HepG2 (cell line): ENCODE measurements around the gene OR13A1. TPM values are rescaled to one million over a fixed set of nuclear protein-coding genes. Genes with fewer than 3 reads are reported as not detected.

Source experiments
- ATAC-seq: fragments of 200-7000 bp; cut with Tn5 transposase; 3 replicates; pipeline ENCODE4 v1.9.1; 2020; ENCODE audit warnings: mild to moderate bottlenecking, moderate library complexity
- BruUV-seq: library from RNA; stranded (reverse); fragments of 400-500 nt; replicated peaks from 2 replicates; lab custom pipeline; 2021; lab: Mats Ljungman, UMichigan
- CTCF ChIA-PET: fragments of 300-600 bp; formaldehyde crosslinking; extraction: SDS; loops from one replicate; lab custom pipeline; 2021; ENCODE audit warnings: low total read pairs, inconsistent platforms, low intra/inter-chr PET ratio; lab: Yijun Ruan, JAX
- POLR2A ChIA-PET: fragments of 350-600 bp; sonication (Branson Sonifier 250); formaldehyde crosslinking; loops from one replicate; lab custom pipeline; 2020; ENCODE audit warnings: antibody characterized with exemption, inconsistent platforms; lab: Yijun Ruan, JAX
- DNase-seq: peaks from one replicate; pipeline ENCODE4 v3.0.0-alpha.2; 2015; ENCODE audit warnings: low spot score
- FAIRE-seq: peaks from 3 replicates; lab custom pipeline; 2011; peaks lifted over from hg19 to GRCh38; lab: Jason Lieb, UNC
- H2AFZ ChIP-seq: one replicate; pipeline ENCODE4 v1.6.1; 2011; ENCODE audit warnings: low read length, inconsistent platforms
- H3K27ac ChIP-seq: fragments of 300-600 bp; 3 replicates; pipeline ENCODE4 v1.8.0; 2011; ENCODE audit warnings: mixed run types, mild to moderate bottlenecking, mixed read lengths, low read length, inconsistent platforms; ENCODE audit not compliant: insufficient read depth; ENCODE audit errors: extremely low read length
- H3K27me3 ChIP-seq, 2 experiments: fragments of 200-600 bp in 1 of 2; 2 replicates in 1 of 2; 3 replicates in 1 of 2; pipeline versions ENCODE4 v1.6.0 to v1.8.0; 2011; ENCODE audit warnings: low read length in 2 of 2, mild to moderate bottlenecking in 2 of 2, moderate library complexity in 2 of 2, inconsistent platforms in 1 of 2; ENCODE audit not compliant: insufficient read depth in 2 of 2, control insufficient read depth in 1 of 2
- H3K36me3 ChIP-seq, 2 experiments: fragments of 200-600 bp in 1 of 2; replicated peaks in 1 of 2; 2 replicates in 1 of 2; 3 replicates in 1 of 2; pipeline versions ENCODE4 v1.5.1 to v1.8.0; 2011; ENCODE audit warnings: low read length in 2 of 2, inconsistent platforms in 1 of 2; ENCODE audit not compliant: insufficient read depth in 2 of 2, control insufficient read depth in 1 of 2
- H3K4me1 ChIP-seq: 2 replicates; pipeline ENCODE4 v1.5.1; 2012; ENCODE audit warnings: low read length, inconsistent platforms; ENCODE audit not compliant: insufficient read depth
- H3K4me2 ChIP-seq: 2 replicates; pipeline ENCODE4 v1.6.0; 2011; ENCODE audit warnings: low read depth, low read length, inconsistent platforms
- H3K4me3 ChIP-seq, 3 experiments: fragments of 200-600 bp in 1 of 3; sonication (generic), shearing (Covaris generic) in 1 of 3; replicated peaks in 1 of 3; 2 replicates each; pipeline ENCODE4 v1.5.1; 2011 to 2016; ENCODE audit warnings: low read length in 3 of 3, inconsistent platforms in 2 of 3, low read depth in 2 of 3, mild to moderate bottlenecking in 2 of 3, control low read depth in 1 of 3, mixed read lengths in 1 of 3; ENCODE audit not compliant: insufficient read depth in 1 of 3
- H3K79me2 ChIP-seq: one replicate; pipeline ENCODE4 v1.6.1; 2011; ENCODE audit warnings: low read length, inconsistent platforms; ENCODE audit not compliant: insufficient read depth
- H3K9ac ChIP-seq: 2 replicates; pipeline ENCODE4 v1.6.0; 2011; ENCODE audit warnings: mild to moderate bottlenecking, low read depth, low read length, inconsistent platforms; ENCODE audit not compliant: insufficient read depth
- H3K9me3 ChIP-seq: 2 replicates; pipeline ENCODE4 v1.5.1; 2012; ENCODE audit warnings: mild to moderate bottlenecking, low read length
- H4K20me1 ChIP-seq: 2 replicates; pipeline ENCODE4 v1.6.0; 2011; ENCODE audit warnings: inconsistent platforms, mild to moderate bottlenecking, low read length, moderate library complexity; ENCODE audit not compliant: insufficient read depth
- E2F5 ChIP-seq: sonication (generic); formaldehyde crosslinking; conservative IDR thresholded peaks from 2 replicates; pipeline ENCODE4 v1.4.0; 2020; ENCODE audit warnings: missing genetic modification reagents
- IRF9 ChIP-seq: sonication (generic); formaldehyde crosslinking; IDR thresholded peaks from 2 replicates; pipeline ENCODE4 v1.8.0; 2022; ENCODE audit warnings: missing genetic modification reagents, mild to moderate bottlenecking, borderline replicate concordance
- KDM3A ChIP-seq: IDR thresholded peaks from 2 replicates; pipeline ENCODE4 v1.6.1; 2018; ENCODE audit warnings: low read depth, missing compliant biosample characterization
- MYC ChIP-seq: sonication (generic); formaldehyde crosslinking; IDR thresholded peaks from 2 replicates; pipeline ENCODE4 v1.9.0; 2021; ENCODE audit warnings: missing genetic modification reagents, borderline replicate concordance
- PPARG ChIP-seq: conservative IDR thresholded peaks from 2 replicates; pipeline ENCODE4 v1.6.1; 2016; ENCODE audit warnings: missing biosample characterization, missing genetic modification reagents
- SNAPC2 ChIP-seq: sonication (generic); formaldehyde crosslinking; IDR thresholded peaks from 2 replicates; pipeline ENCODE4 v1.8.1; 2022; ENCODE audit warnings: mild to moderate bottlenecking, missing genetic modification reagents
- SP1 ChIP-seq, 2 experiments: fragments of 450-650 bp in 1 of 2; sonication (generic) in 1 of 2; formaldehyde crosslinking in 1 of 2; IDR thresholded peaks; 2 replicates each; pipeline versions ENCODE4 v1.4.0 to v1.6.1; 2016 to 2020; ENCODE audit warnings: missing genetic modification reagents in 1 of 2
- SPEN ChIP-seq: sonication (generic); formaldehyde crosslinking; IDR thresholded peaks from 2 replicates; pipeline ENCODE4 v1.5.1; 2020; ENCODE audit warnings: low read depth, mild to moderate bottlenecking, missing genetic modification reagents
- TBX2 ChIP-seq: sonication (generic); formaldehyde crosslinking; IDR thresholded peaks from 2 replicates; pipeline ENCODE4 v1.5.0; 2020; ENCODE audit warnings: missing genetic modification reagents, mild to moderate bottlenecking, borderline replicate concordance
- ZBTB10 ChIP-seq: sonication (generic); formaldehyde crosslinking; IDR thresholded peaks from 2 replicates; pipeline ENCODE4 v1.4.0; 2020; ENCODE audit warnings: missing genetic modification reagents, borderline replicate concordance
- ZBTB44 ChIP-seq: sonication (generic); formaldehyde crosslinking; IDR thresholded peaks from 2 replicates; pipeline ENCODE4 v1.4.0; 2020; ENCODE audit warnings: missing genetic modification reagents
- ZNF274 ChIP-seq: sonication (generic); formaldehyde crosslinking; IDR thresholded peaks from 2 replicates; pipeline ENCODE4 v1.5.1; 2020; ENCODE audit warnings: mild to moderate bottlenecking, missing genetic modification reagents
- ZNF362 ChIP-seq: sonication (generic); formaldehyde crosslinking; IDR thresholded peaks from 2 replicates; pipeline ENCODE4 v1.4.0; 2020; ENCODE audit warnings: missing genetic modification reagents, mild to moderate bottlenecking, borderline replicate concordance
- ZNF570 ChIP-seq: sonication (generic); formaldehyde crosslinking; IDR thresholded peaks from 2 replicates; pipeline ENCODE4 v1.4.0; 2020; ENCODE audit warnings: mild to moderate bottlenecking, missing genetic modification reagents, borderline replicate concordance
- ZNF703 ChIP-seq: sonication (generic); formaldehyde crosslinking; IDR thresholded peaks from 2 replicates; pipeline ENCODE4 v1.5.1; 2020; ENCODE audit warnings: missing genetic modification reagents, mild to moderate bottlenecking, moderate library complexity, borderline replicate concordance
- ZSCAN30 ChIP-seq: sonication (generic); formaldehyde crosslinking; IDR thresholded peaks from 2 replicates; pipeline ENCODE4 v1.5.0; 2020; ENCODE audit warnings: mild to moderate bottlenecking, missing genetic modification reagents
- WGBS: methylation state at CpG from one replicate; pipeline ENCODE4 v1.1.6; 2017; ENCODE audit warnings: low lambda C conversion rate; 5-methylcytosine and 5-hydroxymethylcytosine counted together
- in situ Hi-C: cut with HindIII; loops from 2 replicates; pipeline ENCODE4 v1.10.0; 2017; ENCODE audit warnings: low pct_unique_long_range_greater_than_20kb; ENCODE audit not compliant: extremely low pct_ligation_motif_present
- intact Hi-C: fragments of 100-400 bp; cut with micrococcal nuclease; formaldehyde crosslinking; loops from one replicate; pipeline ENCODE4 v1.10.0; 2022; ENCODE audit not compliant: unreplicated experiment
- polyA plus RNA-seq, 8 experiments: library from polyadenylated mRNA; depleted of rRNA in 3 of 8; stranded (reverse) in 7 of 8; unstranded in 1 of 8; fragments of >200 nt; fragmentation: Illumina TruSeq in 4 of 8; extraction: Trizol in 4 of 8; gene quantifications; 2 replicates each; pipeline versions ENCODE4 v1.2.1 to v1.2.3, GENCODE V29; 2011 to 2016; ENCODE audit warnings: low read depth in 4 of 8, missing spikeins in 1 of 8, mixed read lengths in 1 of 8; ENCODE audit not compliant: insufficient read depth in 1 of 8
- total RNA-seq, 5 experiments: library from RNA; depleted of rRNA; stranded (reverse); fragments of >200 nt; fragmentation: Illumina TruSeq; extraction: Trizol; gene quantifications; 2 replicates each; pipeline ENCODE4 v1.2.3, GENCODE V29; 2016; ENCODE audit warnings: low read depth in 1 of 5

Gene OR13A1
- total and polyA plus RNA-seq, 2 of the 13 experiments (the other 11 are each of a cell fraction or from before 2014, with no cell fraction given) = not detected

GRCh38 chr10:45257600-45257999, 57.8 kb downstream of the OR13A1 start:
- no peaks in the 10 kb centered on the region for H3K79me2 ChIP-seq
- CTCF ChIA-PET = no interaction called here
- TF ChIP-seq SNAPC2 (CRISPR knock-in tag) = no peak
- TF ChIP-seq ZBTB10 = no peak
- no peak for TF ChIP-seq SPEN (CRISPR knock-in tag)
- no peak for TF ChIP-seq PPARG
- no peak for TF ChIP-seq ZNF274 (CRISPR knock-in tag)
- TF ChIP-seq ZNF362 (CRISPR knock-in tag) = no peak
- TF ChIP-seq MYC = no peak
- no peak for TF ChIP-seq ZBTB44 (CRISPR knock-in tag)
- no peak for TF ChIP-seq ZNF570 (CRISPR knock-in tag)
- TF ChIP-seq TBX2 (CRISPR knock-in tag) = no peak
- TF ChIP-seq KDM3A = no peak
- TF ChIP-seq IRF9 (CRISPR knock-in tag) = no peak
- no peak for TF ChIP-seq E2F5 (CRISPR knock-in tag)
- no peak for TF ChIP-seq SP1 (IDR thresholded peaks at IDR 0.05)
- no peak for TF ChIP-seq SP1 (CRISPR knock-in tag; IDR thresholded peaks at IDR 0.05)
- no peak for TF ChIP-seq ZSCAN30 (CRISPR knock-in tag)
- no peak for TF ChIP-seq ZNF703 (CRISPR knock-in tag)

More at GRCh38 chr10:45257600-45257999, 57.8 kb downstream of the OR13A1 start:
- Histone ChIP-seq H3K9ac (no peak overlapping the region), H4K20me1 (no peaks in the 10 kb centered on the region), H2AFZ (no peak overlapping the region), H3K4me1 (no peaks in the 10 kb centered on the region), H3K4me3 (no peak overlapping the region), H3K27me3 (0 out of 5 replicates have a peak, but pooled peaks cover 0 to 6% of the 10 kb centered on the region in 2 experiments), H3K27ac (no peak overlapping the region), H3K9me3 (no peaks in the 10 kb centered on the region), H3K4me2 (no peak overlapping the region), H3K36me3 (no peaks in the 10 kb centered on the region)
- ATAC-seq (no peak), FAIRE-seq (no peak), DNase-seq (no peak)
- in situ Hi-C loops (no loop called here), intact Hi-C loops (loop anchor here (10.0 kb wide), 1 partner anchor 177 kb away; no protein-coding TSS in a partner anchor)
- 56% methylated on average over 2 of the region's 2 CpGs for WGBS
- POLR2A ChIA-PET = no interaction called here
- BruUV-seq = no TSS peak
